Measurements from ENCODE around the gene TSPAN9. TPM values are rescaled to one million over a fixed set of nuclear protein-coding genes. Genes with fewer than 3 reads are reported as not detected.

Gene TSPAN9
- total RNA-seq, 8 experiments from 2014 or later, result 7.9 to 35.6 (median 13.5) TPM

- no peak overlapping the region for H3K4me3 ChIP-seq
- H3K27ac ChIP-seq, result no peak overlapping the region
- ATAC-seq (replicated peaks in 6 of 8), result no peak
- 27 to 73% (median 40%) methylated on average over 1 to 4 of the region's 7 CpGs; no CpG with 5 or more reads in 5 of the 10 experiments for WGBS, 10 experiments
- peaks cover 34 to 38% of the 10 kb centered on the region in 2 donors for H3K4me1 ChIP-seq (replicated peaks in 1 of 2)
- in situ Hi-C loops (cut with MboI; ENCODE audit: low pct_unique_long_range_greater_than_20kb in 2 of 9, low sequenced_read_pairs in 9 of 9, unreplicated experiment in 9 of 9), result loop anchor here in 1 of 9 experiments (10.0 kb wide), 2 partner anchors 68 to 72 kb away; no protein-coding TSS in a partner anchor
These were observed 130.0 kb downstream of the TSPAN9 start for GRCh38 chr12:3207175-3207574.

GRCh38 chr12:3207858-3208257 is 130.7 kb downstream of the TSPAN9 start:
- Histone ChIP-seq H3K4me1 (replicated peaks in 1 of 2) (peaks cover 34 to 39% of the 10 kb centered on the region in 2 donors), H3K27ac (no peak overlapping the region), H3K4me3 (no peak overlapping the region)
- WGBS, 10 experiments, result 20 to 100% (median 86%) methylated on average over 1 to 6 of the region's 13 CpGs; no CpG with 5 or more reads in 6 of the 10 experiments
- peak in 1 of 8 experiments; percentile 33 for ATAC-seq (replicated peaks in 6 of 8)
- in situ Hi-C loops (cut with MboI; ENCODE audit: low pct_unique_long_range_greater_than_20kb in 2 of 9, low sequenced_read_pairs in 9 of 9, unreplicated experiment in 9 of 9), result loop anchor here in 1 of 9 experiments (10.0 kb wide), 2 partner anchors 67 to 73 kb away; no protein-coding TSS in a partner anchor

DNA sequence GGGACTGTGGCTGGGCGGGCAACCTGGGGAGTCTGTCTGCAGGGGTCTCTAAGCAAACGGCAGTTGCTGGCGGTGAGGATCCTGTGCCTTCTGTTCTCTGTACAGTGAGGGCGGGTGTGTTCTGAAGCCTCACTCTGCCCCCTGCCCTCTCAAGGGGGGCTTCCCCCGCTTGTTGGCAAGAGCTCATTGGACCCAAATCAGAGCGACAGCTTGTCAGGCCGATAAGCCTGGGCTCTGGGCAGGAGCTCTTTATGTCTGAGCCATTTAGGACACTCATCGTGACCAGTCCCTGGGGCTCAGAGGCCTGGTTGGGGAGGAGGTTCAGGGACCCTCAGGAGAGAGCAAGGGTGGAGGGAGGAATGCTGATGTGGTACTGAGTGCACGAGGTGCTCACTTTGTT is 136.0 kb downstream of the TSPAN9 start:
- Histone ChIP-seq H3K4me1 (replicated peaks in 1 of 2) (peaks cover 22 to 27% of the 10 kb centered on the region in 2 donors), H3K27ac (peak overlapping the region in 1 of 2 donors; percentile 45), H3K4me3 (no peak overlapping the region)
- in situ Hi-C loops (cut with MboI; ENCODE audit: low pct_unique_long_range_greater_than_20kb in 2 of 9, low sequenced_read_pairs in 9 of 9, unreplicated experiment in 9 of 9), result no loop called here
- WGBS, 10 experiments, result 94 to 100% methylated on average over 1 to 5 of the region's 9 CpGs; no CpG with 5 or more reads in 8 of the 10 experiments
- peak in 4 of 8 experiments; percentile 37 to 62 (median 43) for ATAC-seq (replicated peaks in 6 of 8)

GRCh38 chr12:3213768-3214167 is 136.6 kb downstream of the TSPAN9 start:
- Histone ChIP-seq H3K4me3 (no peak overlapping the region), H3K4me1 (replicated peaks in 1 of 2) (peaks cover 27 to 33% of the 10 kb centered on the region in 2 donors), H3K27ac (no peak overlapping the region)
- in situ Hi-C loops (cut with MboI; ENCODE audit: low pct_unique_long_range_greater_than_20kb in 2 of 9, low sequenced_read_pairs in 9 of 9, unreplicated experiment in 9 of 9), result no loop called here
- no peak for ATAC-seq (replicated peaks in 6 of 8)
- WGBS, 10 experiments, result 50 to 100% (median 88%) methylated on average over 2 to 4 of the region's 5 CpGs; no CpG with 5 or more reads in 7 of the 10 experiments

DNA sequence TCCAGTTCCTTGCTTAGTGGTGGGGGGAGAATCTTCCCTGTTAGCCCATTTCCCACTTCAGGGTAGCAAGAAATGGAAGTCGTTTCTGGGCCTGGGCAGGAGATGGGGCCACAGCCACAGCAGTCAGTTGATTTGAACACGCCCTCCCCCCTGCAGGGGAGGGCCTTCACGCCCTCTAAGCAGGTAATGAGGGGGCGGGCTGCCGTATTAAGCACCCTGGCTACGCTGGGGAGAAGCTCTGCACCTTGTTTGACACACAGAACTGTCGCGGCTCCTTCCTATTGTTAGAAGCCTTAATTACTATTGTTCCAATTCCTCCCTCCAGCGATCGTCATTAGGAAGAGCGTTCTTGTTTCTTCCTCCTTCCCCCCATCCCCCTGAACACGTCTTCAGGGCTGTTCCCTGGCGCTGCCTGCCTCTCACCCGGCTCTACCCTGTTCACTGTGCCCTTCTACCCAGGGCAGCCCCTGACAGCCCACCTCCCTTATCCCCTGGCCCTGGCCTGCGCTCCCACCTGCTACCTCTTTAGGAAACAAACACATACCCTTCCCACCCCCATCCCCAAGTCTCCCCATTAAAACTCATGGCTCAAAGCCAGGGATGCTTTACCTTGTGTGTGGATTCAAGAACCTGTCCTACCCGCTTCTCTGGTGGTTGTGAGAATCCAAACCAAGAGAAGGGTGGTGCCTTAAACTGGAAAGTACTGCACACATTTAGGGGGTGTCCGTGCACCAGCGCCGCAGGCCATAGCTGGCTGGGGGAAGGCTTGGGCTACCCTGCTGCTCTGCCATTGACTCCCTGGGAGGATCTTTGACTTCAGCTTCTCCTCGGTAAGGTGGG is 137.6 kb downstream of the TSPAN9 start:
- peaks cover 30 to 40% of the 10 kb centered on the region in 2 donors for H3K4me1 ChIP-seq (replicated peaks in 1 of 2)
- ATAC-seq (replicated peaks in 6 of 8), result peak in 5 of 8 experiments; percentile 8 to 65 (median 48)

DNA sequence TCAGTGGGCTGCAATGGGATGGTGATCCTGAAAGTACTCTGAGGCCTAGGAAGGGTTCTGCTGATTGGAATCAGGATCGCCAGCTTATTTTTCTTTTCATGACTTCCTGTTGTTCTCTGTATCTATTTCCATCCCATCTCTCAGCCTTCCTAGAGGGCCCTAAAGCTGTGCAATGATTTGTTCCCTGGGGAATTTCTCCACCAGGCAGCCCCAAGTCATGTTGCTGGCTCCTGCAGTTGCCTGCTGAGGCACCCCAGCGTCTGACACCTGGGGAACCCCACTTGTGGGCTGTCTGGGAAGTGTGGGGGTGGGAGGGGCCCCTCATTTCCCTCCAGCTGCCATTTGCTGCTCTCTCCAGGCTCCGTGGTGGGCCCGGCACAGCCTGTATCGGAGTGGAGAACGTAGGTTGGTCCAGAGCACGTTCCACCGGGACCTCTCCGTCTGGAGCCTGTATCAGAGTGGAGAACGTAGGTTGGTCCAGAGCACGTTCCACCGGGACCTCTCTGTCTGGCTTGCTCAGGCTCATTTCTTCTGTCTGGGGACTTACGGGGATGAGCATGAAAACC is 138.3 kb downstream of the TSPAN9 start:
- WGBS, 10 experiments, result 60 to 100% (median 80%) methylated on average over 1 to 9 of the region's 13 CpGs; no CpG with 5 or more reads in 5 of the 10 experiments
- peak in 1 of 8 experiments; percentile 16 for ATAC-seq (replicated peaks in 6 of 8)
- in situ Hi-C loops (cut with MboI; ENCODE audit: low pct_unique_long_range_greater_than_20kb in 2 of 9, low sequenced_read_pairs in 9 of 9, unreplicated experiment in 9 of 9), result no loop called here
- H3K4me3 ChIP-seq, result no peak overlapping the region
- peaks cover 30 to 40% of the 10 kb centered on the region in 2 donors for H3K4me1 ChIP-seq (replicated peaks in 1 of 2)
- no peak overlapping the region for H3K27ac ChIP-seq

More for the DNA sequence above, 137.6 kb downstream of the TSPAN9 start:
- in situ Hi-C loops (cut with MboI; ENCODE audit: low pct_unique_long_range_greater_than_20kb in 2 of 9, low sequenced_read_pairs in 9 of 9, unreplicated experiment in 9 of 9), result no loop called here
- Histone ChIP-seq H3K4me3 (no peak overlapping the region), H3K27ac (no peak overlapping the region)
- 20 to 100% (median 44%) methylated on average over 1 to 8 of the region's 20 CpGs; no CpG with 5 or more reads in 3 of the 10 experiments for WGBS, 10 experiments

- Histone ChIP-seq H3K4me3 (no peak overlapping the region), H3K27ac (no peak overlapping the region), H3K4me1 (replicated peaks in 1 of 2) (peaks cover 30 to 40% of the 10 kb centered on the region in 2 donors)
- in situ Hi-C loops (cut with MboI; ENCODE audit: low pct_unique_long_range_greater_than_20kb in 2 of 9, low sequenced_read_pairs in 9 of 9, unreplicated experiment in 9 of 9), result no loop called here
- no peak for ATAC-seq (replicated peaks in 6 of 8)
- 100% methylated on average over 2 of the region's 5 CpGs; no CpG with 5 or more reads in 9 of the 10 experiments for WGBS, 10 experiments
These were observed 138.9 kb downstream of the TSPAN9 start for GRCh38 chr12:3216097-3216496.

- Histone ChIP-seq H3K4me1 (replicated peaks in 1 of 2) (peaks cover 33 to 40% of the 10 kb centered on the region in 2 donors), H3K4me3 (no peak overlapping the region), H3K27ac (no peak overlapping the region)
- in situ Hi-C loops (cut with MboI; ENCODE audit: low pct_unique_long_range_greater_than_20kb in 2 of 9, low sequenced_read_pairs in 9 of 9, unreplicated experiment in 9 of 9), result no loop called here
- peak in 2 of 8 experiments; percentile 75 to 88 for ATAC-seq (replicated peaks in 6 of 8)
- WGBS, 10 experiments, result 36 to 100% (median 87%) methylated on average over 2 to 9 of the region's 12 CpGs; no CpG with 5 or more reads in 3 of the 10 experiments
These were observed 139.8 kb downstream of the TSPAN9 start for GRCh38 chr12:3216726-3217682.

DNA sequence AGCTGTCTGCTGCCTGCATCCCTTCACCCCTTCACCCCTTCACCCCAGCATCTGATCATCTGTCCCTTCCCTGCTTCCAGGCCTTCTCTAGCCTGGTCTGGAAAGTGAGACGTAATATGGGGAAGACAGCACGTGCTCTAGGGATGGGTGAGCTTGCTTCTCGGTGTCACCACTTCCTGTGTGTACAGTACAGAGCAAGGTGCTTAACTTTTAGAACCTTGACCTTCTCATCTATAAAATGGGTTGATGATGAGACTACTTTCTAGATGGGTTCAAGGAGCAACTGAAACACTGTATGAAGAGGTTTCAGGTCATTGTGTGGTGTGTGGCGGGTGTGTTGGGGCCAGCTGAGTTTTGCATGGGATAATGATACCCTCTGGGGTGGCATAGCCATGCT is 140.5 kb downstream of the TSPAN9 start:
- ATAC-seq (replicated peaks in 6 of 8), result no peak
- 100% methylated on average over 1 of the region's 4 CpGs; no CpG with 5 or more reads in 6 of the 10 experiments for WGBS, 10 experiments
- Histone ChIP-seq H3K4me1 (replicated peaks in 1 of 2) (peaks cover 40 to 46% of the 10 kb centered on the region in 2 donors), H3K27ac (peak overlapping the region in 1 of 2 donors; percentile 51), H3K4me3 (no peak overlapping the region)
- in situ Hi-C loops (cut with MboI; ENCODE audit: low pct_unique_long_range_greater_than_20kb in 2 of 9, low sequenced_read_pairs in 9 of 9, unreplicated experiment in 9 of 9), result no loop called here

DNA sequence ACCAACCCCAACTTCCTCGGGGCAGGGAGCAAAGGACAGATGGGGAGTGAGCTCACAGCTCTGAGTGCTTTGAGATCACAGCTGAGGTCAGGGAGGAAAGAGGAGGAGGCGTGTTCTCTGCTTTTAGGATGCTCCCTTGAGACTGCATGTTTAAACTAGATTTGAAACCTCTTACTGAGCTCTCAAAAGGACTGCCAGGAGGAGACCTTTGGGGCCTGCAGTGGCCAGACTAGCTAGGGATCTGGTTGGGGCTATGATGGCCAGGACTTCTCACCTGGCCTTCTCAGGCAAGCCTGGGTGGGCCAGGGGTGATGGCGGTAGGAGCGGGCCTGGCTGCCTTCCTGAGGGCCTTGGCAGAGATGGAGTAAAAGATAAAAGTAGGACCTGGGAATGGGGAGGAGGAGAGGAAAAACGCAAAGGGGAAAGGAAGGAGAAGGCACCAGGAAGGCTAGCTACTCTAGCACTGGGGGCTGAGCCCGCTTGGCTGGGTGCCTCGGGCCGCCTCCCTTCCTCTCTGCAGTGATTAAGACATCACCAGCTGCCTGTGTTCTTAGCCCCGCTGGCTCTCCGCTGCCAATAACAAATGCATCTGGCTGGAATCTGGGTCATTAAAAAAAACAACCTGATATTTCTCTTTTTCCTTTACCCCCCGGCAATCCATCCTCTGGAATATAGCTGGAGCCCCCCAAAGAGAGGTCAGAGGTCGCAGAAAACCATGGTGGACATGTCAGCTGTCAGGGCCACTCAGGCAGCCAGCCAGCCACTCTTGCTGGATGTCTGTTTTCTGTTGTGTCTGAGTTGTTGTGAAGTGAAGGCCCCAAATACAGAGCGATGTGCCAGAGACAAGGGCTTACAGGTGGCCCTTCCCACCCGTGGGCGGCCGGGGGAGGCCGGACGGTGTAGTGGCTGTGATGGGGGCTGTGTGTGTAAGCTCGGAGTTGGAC is 141.3 kb downstream of the TSPAN9 start:
- in situ Hi-C loops (cut with MboI; ENCODE audit: low pct_unique_long_range_greater_than_20kb in 2 of 9, low sequenced_read_pairs in 9 of 9, unreplicated experiment in 9 of 9), result no loop called here
- Histone ChIP-seq H3K4me3 (no peak overlapping the region), H3K4me1 (replicated peaks in 1 of 2) (peaks cover 40 to 46% of the 10 kb centered on the region in 2 donors), H3K27ac (peak overlapping the region in 1 of 2 donors; percentile 51)
- peak in 6 of 8 experiments; percentile 23 to 91 (median 51) for ATAC-seq (replicated peaks in 6 of 8)
- WGBS, 10 experiments, result 0 to 82% (median 60%) methylated on average over 1 to 8 of the region's 19 CpGs; no CpG with 5 or more reads in 1 of the 10 experiments

GRCh38 chr12:3219233-3219632 is 142.1 kb downstream of the TSPAN9 start:
- WGBS, 10 experiments, result 71 to 100% (median 92%) methylated on average over 1 to 4 of the region's 8 CpGs; no CpG with 5 or more reads in 5 of the 10 experiments
- H3K27ac ChIP-seq, result peak overlapping the region in 1 of 2 donors; percentile 51
- peaks cover 40 to 45% of the 10 kb centered on the region in 2 donors for H3K4me1 ChIP-seq (replicated peaks in 1 of 2)
- in situ Hi-C loops (cut with MboI; ENCODE audit: low pct_unique_long_range_greater_than_20kb in 2 of 9, low sequenced_read_pairs in 9 of 9, unreplicated experiment in 9 of 9), result no loop called here
- H3K4me3 ChIP-seq, result no peak overlapping the region
- ATAC-seq (replicated peaks in 6 of 8), result no peak

Measured in motor neuron (in vitro differentiated cells).